ENCODE data around the gene ZNF544.

DNA sequence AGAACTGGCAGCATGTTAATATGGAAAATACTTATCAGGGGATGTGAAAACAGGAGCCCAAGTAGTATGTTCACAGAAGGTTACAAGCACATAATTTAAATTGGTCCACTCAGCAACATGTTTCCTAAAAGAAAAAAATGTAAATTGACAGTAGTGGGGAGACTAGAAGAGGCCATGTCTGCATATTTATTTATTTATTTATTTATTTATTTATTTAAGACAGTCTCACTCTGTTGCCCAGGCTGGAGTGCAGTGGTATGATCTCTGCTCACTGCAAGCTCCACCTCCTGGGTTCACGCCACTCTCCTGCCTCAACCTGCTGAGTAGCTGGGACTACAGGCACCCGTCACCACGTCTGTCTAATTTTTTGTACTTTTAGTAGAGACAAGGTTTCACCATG, 36.4 kb downstream of the ZNF544 start:
- TF ChIP-seq CTCF (IDR thresholded peaks at IDR 0.05) = no peak
- no peak for TF ChIP-seq POLR2A (IDR thresholded peaks at IDR 0.05)
